ENCODE results near the gene CYP3A7. TPM values are rescaled to one million over a fixed set of nuclear protein-coding genes. Genes with fewer than 3 reads are reported as not detected.
"Not testable (repeated sequence)": the region's sequence is repeated elsewhere in the genome, so short reads cannot be mapped to it uniquely, and the experiment has no call there.

CYP3A7 gene
- total RNA-seq, 1 donor from 2014 or later = not detected

DNA sequence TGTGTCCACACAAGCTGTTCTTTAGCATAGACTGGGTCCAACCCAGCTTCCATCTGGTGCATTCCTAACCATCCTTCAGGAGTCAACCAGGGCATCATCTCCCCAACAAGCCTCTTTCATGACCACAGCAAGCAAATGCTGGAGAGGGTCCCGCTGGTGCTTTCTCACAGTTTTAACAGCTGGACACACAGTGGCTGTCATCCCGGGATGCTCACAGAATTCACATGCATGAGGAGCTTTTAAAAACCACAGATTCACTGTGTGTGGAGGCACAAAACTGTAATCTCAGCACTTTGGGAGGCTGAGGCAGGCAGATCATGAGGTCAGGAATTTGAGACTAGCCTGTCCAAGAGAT is 6.4 kb upstream of the CYP3A7 start:
- ATAC-seq = no peak

DNA sequence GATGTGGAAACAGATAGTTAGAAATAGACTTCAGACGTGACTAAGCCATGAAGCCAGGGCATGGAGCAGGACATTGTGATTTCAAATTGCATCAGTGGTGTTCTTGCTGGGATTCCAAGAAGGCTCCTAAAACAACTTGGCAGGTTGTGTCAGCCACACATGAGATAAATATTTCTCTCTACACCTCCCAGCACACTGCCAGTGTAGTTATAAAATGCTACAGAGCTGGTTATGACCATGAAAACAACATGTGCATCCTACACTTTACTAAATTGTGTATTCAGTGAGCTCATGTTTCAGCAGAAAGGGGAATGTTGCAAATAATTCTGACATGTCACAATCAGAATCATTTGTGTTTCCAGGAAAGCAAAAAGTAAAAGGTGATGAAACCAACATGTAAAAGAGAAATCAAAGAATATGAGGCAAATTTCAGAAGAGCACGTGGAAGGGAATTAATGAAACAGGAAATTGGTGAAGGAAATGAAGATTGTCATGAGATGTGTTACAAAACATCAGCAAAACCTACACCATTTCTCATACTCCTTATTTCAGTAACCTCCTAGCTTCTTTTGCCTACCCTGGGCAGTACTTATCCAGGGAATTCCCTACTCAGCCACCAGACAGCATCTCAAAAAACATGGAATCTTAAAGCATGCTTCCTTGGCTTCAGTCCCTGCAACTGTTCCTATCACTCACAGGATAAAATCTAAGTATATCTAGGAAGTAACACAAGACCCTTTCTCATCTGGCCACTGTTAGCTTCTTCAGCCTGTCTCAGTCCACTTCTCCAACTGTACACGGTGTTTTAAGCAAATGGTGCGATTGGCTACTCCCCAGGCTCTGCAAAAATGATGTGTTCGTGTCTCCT is 5.8 kb upstream of the CYP3A7 start:
- ATAC-seq = peak; percentile 33

DNA sequence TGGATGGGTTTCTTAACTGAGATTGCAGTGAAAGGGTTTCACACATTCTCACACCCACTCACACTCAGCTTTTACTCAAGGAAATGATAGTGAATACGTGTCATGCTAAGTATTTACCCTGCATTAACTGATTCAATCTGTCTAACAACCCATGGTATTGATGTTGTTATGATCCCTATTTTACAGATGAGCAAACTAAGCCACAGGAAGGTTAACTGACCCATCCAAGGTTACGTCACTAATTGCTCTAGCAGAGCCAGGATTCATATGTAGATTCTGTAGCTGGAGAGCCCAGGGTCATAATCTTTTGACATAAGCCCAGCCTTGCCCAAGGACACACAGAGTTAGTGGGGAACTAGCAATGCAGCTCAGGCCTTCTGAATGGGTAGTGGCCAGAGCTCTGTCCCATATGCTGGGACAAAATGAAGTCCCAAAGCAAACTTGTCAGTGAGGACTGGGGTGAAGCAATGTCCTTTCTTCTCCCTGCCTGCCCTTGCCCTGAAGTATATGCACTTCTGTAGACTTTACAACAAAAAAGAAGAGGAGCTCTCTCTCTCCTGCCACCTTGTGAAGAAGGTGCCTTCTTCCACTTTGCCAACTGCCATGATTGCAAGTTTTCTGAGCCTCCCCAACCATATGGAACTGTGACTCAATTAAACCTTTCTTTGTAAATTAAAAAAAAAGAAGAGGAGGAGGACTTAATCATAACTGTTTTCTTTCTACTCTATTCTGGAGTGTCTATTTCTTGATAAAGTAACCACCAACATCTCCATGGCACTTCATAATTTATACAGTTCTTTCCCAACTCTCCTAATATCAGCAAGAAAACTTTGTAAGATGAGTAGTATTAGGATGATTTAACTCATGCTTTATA is 4.9 kb upstream of the CYP3A7 start:
- no peak for ATAC-seq

DNA sequence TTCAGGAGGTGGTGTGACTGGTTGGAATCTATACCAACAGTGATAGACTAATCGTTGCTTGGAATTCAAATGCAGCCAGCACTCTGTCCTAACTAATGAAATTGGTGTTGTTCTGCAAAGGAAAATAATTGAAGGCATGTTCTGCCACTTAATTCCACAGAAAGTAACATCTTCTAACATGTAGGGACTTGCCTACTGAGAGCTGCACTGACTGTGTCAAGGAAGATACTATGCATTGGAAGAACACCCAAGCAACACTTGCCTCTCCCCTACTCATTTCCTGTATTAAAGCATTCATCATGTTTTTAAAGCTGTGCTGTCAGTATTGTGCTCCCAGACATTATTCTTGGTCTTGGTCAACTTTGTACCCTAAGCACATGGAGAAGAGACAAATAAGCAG is 2.7 kb upstream of the CYP3A7 start:
- peak; percentile 88 for ATAC-seq

DNA sequence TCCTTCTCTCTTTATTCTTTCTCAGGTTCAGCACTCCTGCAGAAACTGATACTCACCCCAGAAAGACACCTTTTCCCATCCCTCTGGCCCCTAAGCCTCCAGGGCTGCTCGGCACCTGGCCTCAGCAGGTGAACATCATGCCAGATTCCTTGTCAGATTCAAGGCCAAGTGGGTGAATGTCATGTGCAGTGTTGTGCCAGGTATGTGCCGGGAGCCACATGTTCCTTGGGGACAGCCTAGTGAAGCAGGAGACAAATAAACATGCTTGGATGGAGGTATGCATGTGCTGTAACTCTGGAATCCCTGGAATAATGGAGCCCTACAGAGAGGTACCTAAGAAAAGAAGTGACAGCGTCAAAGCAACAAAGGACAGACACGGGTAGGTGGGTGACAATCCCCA is 1.7 kb upstream of the CYP3A7 start:
- not testable (repeated sequence) for ATAC-seq

DNA sequence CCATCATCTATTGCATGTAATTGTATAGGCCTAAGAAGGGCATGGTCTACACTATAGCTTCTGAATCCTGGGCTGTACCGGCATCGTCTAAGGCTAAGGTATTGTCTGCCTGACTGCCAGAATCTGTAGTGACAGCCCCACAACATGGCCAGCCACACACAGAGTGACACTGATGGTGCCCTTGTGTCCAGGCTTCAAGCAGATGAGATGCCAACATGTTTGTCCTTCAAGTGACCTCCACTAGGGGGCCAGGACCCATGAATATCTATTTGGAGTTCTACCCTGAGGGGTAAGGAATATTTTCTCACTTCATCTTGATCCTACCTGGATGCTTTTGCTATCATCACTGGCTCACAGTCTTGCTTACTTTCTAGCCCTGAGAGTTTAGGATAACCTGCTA is 1.5 kb downstream of the CYP3A7 start:
- no peak for ATAC-seq

DNA sequence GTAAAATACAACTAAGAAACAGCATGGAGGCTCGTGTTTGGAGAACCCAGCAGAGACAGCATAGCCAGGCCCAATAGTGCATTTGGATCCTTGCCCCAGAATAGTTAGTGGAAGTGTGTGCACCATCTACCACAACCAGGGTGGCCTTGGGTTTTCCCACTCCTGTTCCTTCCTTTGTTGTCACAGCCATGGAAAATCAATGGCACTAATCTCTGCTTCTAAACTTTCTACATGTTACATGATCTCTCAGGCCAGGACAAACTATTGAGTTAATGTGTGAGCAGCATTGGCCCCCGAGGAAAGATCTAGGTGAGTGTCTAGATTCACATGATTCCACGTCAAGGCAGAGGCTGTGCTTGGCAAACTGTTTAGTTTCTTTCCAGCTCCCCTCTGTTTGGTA is 2.0 kb downstream of the CYP3A7 start:
- ATAC-seq = no peak

DNA sequence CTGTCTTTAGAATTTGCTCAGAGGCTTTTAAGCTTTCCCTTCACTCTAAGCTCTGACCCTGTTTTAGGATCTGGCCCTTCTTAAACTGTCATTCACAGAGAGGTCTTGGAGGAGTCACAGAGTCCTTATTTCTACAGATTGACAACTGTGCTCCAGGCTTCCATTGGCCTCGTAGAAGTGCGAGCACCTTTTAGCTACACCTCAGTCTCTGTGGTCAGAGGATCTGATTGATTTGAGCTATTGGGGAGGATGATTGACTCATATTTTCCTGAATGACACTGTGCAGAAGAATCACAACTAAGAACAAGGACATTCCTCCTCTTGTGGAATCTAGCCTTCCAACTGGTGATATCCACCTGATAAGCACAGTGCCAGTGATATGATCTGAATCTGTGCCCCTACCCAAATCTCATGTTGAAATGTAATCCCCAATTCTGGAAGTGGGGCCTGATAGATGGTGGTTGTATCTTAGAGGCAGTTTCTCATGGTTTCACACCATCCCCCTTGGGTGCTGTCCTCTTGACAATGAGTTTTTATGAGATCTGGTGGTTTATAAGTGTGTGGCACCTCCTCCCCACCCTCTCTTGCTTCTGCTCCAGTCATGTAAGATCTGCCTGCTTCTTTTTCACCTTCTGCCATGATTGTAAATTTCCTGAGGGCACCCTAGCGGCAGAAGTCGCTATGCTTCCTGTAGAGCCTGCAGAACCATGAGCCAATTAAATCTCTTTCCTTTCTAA is 3.2 kb downstream of the CYP3A7 start:
- no peak for ATAC-seq

DNA sequence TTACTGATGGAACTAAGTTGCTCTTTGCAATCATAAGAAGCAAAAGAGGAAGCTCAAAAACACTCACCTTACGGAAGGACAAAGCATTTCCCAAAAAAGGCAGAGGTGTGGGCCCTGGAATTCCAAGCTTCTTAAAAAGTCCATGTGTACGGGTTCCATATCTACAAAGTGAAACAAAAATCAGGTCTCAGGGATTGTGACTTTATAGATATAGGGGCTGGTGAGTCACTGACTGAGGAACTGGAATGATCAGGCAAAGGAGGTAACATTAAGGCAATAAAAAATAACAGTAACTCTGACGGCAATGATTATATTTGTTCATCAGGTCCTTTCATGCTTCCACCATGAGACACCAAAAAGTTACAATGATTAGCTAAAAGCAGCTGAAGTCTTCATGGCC is 4.0 kb downstream of the CYP3A7 start:
- ATAC-seq = no peak

DNA sequence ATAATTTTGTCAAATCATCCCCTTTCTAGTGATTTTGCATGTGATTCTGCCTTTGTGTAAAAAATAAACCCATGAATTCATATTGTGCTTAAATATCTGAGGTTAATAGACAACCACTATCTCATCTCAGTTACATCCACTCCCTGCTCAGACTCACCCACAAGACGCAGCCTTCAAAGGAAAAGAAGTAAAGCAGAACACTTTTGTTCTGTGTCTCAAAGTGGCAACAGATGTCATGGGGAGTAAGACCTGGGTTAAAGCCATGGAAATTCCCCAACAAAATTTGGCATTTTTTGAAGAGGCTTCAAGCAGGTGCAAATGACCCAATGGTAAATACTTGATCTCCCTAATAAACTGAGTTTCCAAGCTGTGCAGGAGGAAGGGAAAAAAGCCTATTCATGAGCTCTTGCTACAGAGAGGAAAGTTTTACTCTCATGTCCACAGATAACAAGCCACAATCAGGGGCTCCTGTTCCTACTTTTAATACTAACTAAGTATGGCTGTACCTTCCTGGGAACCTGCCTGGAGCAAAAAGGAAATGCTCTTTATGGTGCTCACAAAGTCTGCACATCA is 4.7 kb downstream of the CYP3A7 start:
- ATAC-seq = no peak

DNA sequence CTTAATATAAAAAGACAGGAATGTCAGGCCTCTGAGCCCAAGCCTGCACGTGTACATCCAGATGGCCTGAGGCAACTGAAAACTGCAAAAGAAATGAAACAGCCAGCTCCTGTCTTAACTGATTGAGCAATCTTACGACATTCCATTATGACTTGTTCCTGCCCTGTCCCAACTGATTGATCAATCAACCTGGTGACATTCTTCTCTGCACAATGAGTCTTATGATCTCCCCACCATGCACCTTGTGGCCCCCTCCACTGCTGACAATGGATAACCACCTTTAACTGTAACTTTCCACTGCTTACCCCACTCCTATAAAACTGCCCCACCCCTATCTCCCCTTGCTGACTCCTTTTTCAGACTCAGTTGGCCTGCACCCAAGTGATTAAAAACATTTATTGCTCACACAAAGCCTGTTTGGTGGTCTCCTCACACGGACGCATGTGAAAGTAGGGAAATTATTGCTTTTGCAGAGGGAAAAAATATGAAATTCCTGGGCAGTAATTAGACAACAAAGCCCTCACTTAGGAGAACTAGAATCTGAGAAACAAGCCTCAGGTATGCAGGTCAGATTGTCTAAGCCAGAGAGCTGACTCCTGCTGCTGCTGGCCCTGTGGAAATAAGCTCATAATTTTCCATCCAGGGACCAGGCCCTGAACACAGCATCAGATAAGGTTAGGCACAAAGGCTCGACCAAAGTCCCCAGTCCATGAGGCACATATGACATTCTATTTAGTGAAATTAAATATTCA is 5.3 kb downstream of the CYP3A7 start:
- ATAC-seq = peak; percentile 70

DNA sequence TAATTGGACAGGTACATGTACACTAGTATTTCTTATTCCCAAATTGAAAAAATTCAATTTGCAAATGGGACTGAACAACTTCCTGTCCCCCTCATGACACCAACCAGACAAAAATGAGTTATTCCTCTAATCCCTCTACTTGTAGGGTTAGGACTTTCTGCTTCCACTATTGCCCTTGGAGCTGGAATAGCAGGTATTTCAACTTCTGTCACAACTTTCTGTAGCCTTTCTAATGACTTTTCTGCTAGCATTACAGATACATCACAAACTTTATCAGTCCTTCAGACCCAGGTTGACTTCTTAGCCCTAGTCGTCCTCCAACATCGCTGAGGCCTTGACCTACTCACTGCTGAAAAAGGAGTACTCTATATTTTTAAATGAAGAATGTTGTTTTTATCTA is 6.4 kb downstream of the CYP3A7 start:
- ATAC-seq = peak; percentile 69

DNA sequence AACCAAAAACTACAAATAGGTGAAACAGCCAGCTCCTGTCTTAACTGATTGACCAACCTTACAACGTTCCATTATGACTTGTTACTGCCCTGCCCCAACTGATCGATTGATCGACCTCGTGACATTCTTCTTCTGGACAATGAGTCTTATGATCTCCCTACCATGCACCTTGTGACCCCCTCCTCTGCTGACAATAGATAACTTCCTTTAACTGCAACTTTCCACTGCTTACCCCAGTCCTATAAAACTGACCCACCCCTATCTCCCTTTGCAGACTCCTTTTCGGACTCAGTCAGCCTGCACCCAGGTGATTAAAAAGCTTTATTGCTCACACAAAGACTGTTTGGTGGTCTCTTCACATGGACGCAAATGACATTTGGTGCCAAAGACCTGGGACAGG is 11.8 kb downstream of the CYP3A7 start:
- not testable (repeated sequence) for ATAC-seq

DNA sequence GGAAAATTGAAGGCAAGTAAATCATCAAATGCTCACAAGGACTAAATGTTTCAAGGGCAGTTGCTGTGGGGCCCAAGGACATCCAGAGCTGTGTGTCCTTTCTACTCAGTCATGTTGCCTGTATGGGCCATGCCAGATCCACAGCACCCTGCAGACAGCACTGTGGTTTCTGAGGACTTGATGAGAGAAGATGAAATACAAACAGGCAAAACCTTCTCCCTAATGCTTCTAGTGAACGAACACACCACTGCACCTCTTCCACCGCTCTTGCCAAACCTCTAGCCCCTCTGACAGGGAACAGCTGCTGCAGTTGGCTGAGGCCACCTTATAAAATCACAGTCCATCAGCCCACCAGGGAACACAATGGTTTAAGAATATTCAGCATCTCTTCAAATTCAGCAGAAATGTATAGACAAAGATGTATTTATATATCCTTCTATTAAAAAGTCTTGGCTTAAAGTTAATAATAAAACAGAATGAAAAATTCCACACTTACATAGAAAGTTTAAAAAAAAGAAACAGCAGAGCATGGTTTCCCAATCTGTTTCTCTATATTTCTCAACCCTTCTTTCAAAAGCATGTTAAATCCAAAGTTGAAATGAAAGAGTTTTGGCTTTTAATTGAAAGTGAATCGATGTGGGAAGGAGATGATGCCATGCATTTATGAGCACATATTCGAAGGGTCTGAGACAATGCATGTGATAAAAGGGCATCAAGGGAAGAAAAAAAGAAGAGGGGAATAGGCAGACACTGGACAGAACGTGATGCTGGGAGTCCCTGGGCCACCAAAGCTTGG is 14.0 kb downstream of the CYP3A7 start:
- no peak for ATAC-seq

DNA sequence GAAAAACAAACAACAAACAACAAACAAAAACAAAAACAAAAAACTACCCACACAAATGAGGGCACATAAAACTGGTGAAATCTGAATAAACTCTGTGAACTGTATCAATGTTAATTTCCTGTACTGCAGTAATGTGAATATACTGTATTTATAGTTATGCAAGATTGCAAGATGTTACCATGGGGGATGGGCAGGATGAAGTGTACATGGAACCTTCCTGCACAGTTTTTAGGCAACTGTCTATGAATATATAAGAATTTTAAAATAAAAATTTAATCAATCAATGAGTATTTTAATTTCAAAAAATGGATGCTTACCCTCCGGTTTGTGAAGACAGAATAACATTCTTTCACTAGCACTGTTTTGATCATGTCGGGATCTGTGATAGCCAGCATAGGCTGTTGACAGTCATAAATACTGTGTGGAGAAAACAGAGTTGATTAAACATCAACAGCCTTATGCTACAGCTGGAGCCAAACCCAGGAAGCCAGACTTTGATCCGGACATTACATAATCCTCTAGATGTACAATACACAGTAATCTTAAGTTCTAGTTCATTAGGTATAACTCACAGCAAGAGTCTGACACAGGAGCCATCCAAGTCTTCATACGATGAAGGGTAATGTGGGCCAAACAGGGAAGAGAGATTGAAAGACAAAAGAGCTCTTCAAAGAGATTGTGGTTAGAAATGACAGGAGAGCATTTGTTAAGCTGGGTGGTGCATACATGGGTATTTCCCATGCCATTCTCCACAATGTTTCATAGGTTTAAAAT is 14.8 kb downstream of the CYP3A7 start:
- ATAC-seq = peak; percentile 71

DNA sequence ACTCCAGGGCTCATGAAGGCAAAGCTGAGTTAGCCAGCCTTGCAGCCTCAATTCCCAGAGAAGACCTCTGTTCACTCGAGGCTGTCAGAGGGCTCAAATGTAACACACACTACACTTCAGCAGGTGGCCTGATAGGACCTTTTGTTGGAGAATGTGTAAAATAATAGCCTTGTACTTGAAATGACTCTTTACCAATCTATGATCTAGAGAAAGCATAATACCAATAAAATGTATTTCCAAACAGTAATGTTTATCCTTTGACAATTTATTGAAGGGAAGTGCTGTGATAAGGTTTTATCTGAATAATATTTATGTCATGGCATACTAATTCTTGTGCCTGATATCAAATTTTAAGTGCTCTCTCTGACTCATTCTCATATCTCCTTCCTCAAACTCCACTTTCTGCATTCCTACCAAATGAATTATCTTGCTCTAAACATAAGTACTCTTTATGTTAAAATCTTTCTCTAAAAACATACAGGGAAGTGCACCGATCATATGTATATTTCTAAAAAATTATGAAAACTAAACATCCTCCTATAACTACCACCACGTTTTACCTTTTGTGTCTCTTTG is 20.9 kb downstream of the CYP3A7 start:
- no peak for ATAC-seq

DNA sequence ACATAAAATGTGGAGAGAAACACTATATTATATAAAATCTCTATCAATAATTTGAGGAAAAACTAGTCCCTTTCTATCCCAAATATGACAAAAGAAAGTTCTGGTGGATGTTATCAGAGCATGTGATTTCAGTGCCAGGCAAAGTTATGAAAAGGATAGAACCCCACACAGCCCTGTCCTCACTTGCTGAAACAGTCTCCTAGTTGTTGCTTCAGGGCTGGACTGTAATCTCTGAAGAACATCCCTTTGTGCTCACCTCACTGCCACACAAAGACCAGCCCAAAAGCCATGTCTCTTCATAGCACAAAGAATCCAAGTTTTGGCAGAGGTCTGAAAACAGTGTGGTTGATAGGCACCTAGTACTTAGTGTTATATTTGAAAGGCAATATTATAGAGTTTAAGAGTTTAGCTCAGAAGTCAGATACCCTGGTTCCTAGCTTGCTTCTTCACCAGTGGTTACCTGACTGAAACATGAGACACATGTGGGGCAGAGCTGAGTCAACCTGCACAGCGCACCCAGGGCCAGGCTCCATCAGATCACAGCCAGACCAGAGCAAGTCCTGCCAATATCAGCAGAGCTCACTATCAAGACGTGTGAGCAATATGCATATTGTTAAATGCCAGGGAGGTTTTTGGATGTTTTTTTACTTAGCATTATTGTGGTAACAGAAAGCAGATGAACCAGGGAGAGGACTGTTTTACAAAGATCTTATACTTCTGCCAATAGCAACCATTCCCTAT is 25.0 kb downstream of the CYP3A7 start:
- peak; percentile 25 for ATAC-seq

DNA sequence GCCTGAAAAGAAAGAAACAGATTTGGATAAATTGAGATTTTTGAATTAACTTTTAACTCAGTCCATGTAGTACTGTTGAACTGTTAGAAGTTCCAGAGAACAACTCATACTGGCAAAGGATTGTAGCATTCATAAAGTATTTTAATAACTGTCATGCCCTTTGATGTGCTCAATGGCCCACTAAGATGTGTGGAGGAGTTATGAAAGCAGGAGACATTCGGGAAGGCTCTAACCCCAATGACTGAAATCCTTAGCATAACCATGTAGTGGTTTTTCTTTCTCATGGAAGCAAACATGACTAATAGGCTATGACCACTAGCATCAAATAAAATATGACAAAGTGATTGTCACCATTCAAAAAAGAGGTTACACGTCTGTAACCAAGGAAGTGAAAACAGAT is 25.7 kb downstream of the CYP3A7 start:
- ATAC-seq = no peak

DNA sequence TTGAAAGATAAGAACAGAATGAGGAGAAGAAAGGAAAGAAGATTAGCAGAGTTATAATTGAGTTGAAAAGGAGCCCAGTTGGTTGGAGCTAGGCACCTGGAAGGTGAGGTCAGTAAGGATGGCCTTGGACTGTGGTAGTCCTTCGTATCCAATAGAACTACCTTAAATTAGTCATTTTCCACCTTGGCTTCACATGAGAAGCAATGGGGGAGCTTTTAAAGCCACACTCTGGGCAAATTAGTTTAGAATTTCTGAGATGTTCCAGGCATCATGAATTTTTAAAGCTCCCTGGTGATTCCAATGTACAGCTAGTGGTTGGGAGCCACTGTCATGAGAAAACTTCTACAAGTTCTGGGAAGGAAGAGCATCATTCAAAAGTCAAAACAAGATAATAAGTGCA is 27.9 kb downstream of the CYP3A7 start:
- ATAC-seq = no peak

Measured in esophagus mucosa (tissue), 1 donor.